ENCODE measurements around the gene ULK2.

- no peak for TF ChIP-seq CTCF (IDR thresholded peaks at IDR 0.05; ENCODE audit: low read depth, low read length)
- no peak for TF ChIP-seq EZH2phosphoT487 (IDR thresholded peaks at IDR 0.05; ENCODE audit: low read depth)
Observed at GRCh38 chr17:19880393-19880792, 12.7 kb upstream of the ULK2 start.

All from OCI-LY3 (cell line).